SK-N-SH (cell line): ENCODE data around the gene AJM1. TPM values are rescaled to one million over a fixed set of nuclear protein-coding genes. Genes with fewer than 3 reads are reported as not detected.

ENCODE experiments used
- CTCF ChIA-PET: fragments of 300-600, 350-600 bp; formaldehyde crosslinking; extraction: SDS; loops from one replicate; lab custom pipeline; 2021; lab: Yijun Ruan, JAX
- POLR2A ChIA-PET: fragments of 350-600 bp; sonication (Branson Sonifier 250); formaldehyde crosslinking; extraction: SDS; loops from one replicate; lab custom pipeline; 2020; ENCODE audit warnings: antibody characterized with exemption, inconsistent platforms; lab: Yijun Ruan, JAX
- DNase-seq: peaks from one replicate; pipeline ENCODE4 v3.0.0; 2012
- H2AFZ ChIP-seq: fragments of 200-600 bp; sonication (generic); 2 replicates; pipeline ENCODE4 v1.8.1; 2016; ENCODE audit warnings: antibody characterized with exemption, mild to moderate bottlenecking, low read depth
- H3F3A ChIP-seq: fragments of 200-600 bp; sonication (generic); replicated peaks from 2 replicates; pipeline ENCODE3; 2016; ENCODE audit warnings: antibody characterized with exemption, mild to moderate bottlenecking; ENCODE audit not compliant: insufficient read depth
- H3K27ac ChIP-seq, 2 experiments: fragments of 200-500 bp in 1 of 2; fragments of 200-600 bp in 1 of 2; sonication (Bioruptor generic) in 1 of 2; sonication (generic), shearing (Covaris generic) in 1 of 2; 2 replicates each; pipeline versions ENCODE4 v1.5.1 to v1.6.1; 2014 to 2016; ENCODE audit warnings: low read depth in 2 of 2, inconsistent platforms in 1 of 2, low read length in 1 of 2, mild to moderate bottlenecking in 1 of 2, mixed read lengths in 1 of 2
- H3K27me3 ChIP-seq: fragments of 200-600 bp; sonication (generic), shearing (Covaris generic); 2 replicates; pipeline ENCODE4 v1.6.1; 2016; ENCODE audit warnings: mixed run types; ENCODE audit not compliant: insufficient read depth
- H3K36me3 ChIP-seq, 2 experiments: fragments of 200-500 bp in 1 of 2; fragments of 200-600 bp in 1 of 2; sonication (Bioruptor generic) in 1 of 2; sonication (generic) in 1 of 2; replicated peaks in 1 of 2; 2 replicates each; pipeline versions ENCODE3 to v1.5.1; 2014 to 2016; ENCODE audit warnings: low read length in 1 of 2, mild to moderate bottlenecking in 1 of 2; ENCODE audit not compliant: insufficient read depth in 2 of 2, control insufficient read depth in 1 of 2
- H3K4me1 ChIP-seq, 2 experiments: fragments of 200-500 bp in 1 of 2; fragments of 200-600 bp in 1 of 2; sonication (Bioruptor generic) in 1 of 2; sonication (generic), shearing (Covaris generic) in 1 of 2; 2 replicates each; pipeline versions ENCODE4 v1.5.1 to v1.6.1; 2014 to 2016; ENCODE audit warnings: low read depth in 1 of 2, low read length in 1 of 2, mixed run types in 1 of 2; ENCODE audit not compliant: insufficient read depth in 2 of 2, control insufficient read depth in 1 of 2
- H3K4me2 ChIP-seq: fragments of 200-600 bp; sonication (generic), shearing (Covaris generic); 2 replicates; pipeline ENCODE4 v1.6.1; 2017; ENCODE audit warnings: mixed run types
- H3K4me3 ChIP-seq, 2 experiments: fragments of 200-500 bp in 1 of 2; fragments of 200-600 bp in 1 of 2; sonication (Bioruptor generic) in 1 of 2; sonication (generic), shearing (Covaris generic) in 1 of 2; 2 replicates each; pipeline versions ENCODE4 v1.5.1 to v1.8.1; 2014 to 2016; ENCODE audit warnings: low read depth in 2 of 2, inconsistent platforms in 1 of 2, low read length in 1 of 2, mild to moderate bottlenecking in 1 of 2, mixed read lengths in 1 of 2, moderate library complexity in 1 of 2
- H3K79me2 ChIP-seq: fragments of 200-600 bp; sonication (generic); 2 replicates; pipeline ENCODE4 v1.8.1; 2017; ENCODE audit warnings: mild to moderate bottlenecking; ENCODE audit not compliant: insufficient read depth
- H3K9ac ChIP-seq: fragments of 200-600 bp; sonication (generic); 2 replicates; pipeline ENCODE4 v1.6.1; 2017; ENCODE audit warnings: mixed run types
- H3K9me2 ChIP-seq: fragments of 200-600 bp; sonication (generic); 2 replicates; pipeline ENCODE4 v1.6.1; 2017; ENCODE audit warnings: mixed run types
- H3K9me3 ChIP-seq: fragments of 200-600 bp; sonication (generic); 2 replicates; pipeline ENCODE4 v1.6.1; 2017; ENCODE audit warnings: mixed run types, mild to moderate bottlenecking, moderate library complexity
- H4K20me1 ChIP-seq: fragments of 200-600 bp; sonication (generic); 2 replicates; pipeline ENCODE4 v1.6.1; 2017; ENCODE audit warnings: mild to moderate bottlenecking, mixed run types; ENCODE audit not compliant: insufficient read depth
- CHD2 ChIP-seq: fragments of 150-350 bp; IDR thresholded peaks from 2 replicates; pipeline ENCODE4 v1.6.1; 2018; ENCODE audit warnings: low read length; ENCODE audit not compliant: partially characterized antibody
- EZH2phosphoT487 ChIP-seq: fragments of 200-600 bp; sonication (generic); IDR thresholded peaks from 2 replicates; pipeline ENCODE4 v1.6.1; 2017; ENCODE audit warnings: low read depth, mixed run types, mild to moderate bottlenecking, antibody characterized with exemption, moderate library complexity, borderline replicate concordance
- GABPA ChIP-seq: IDR thresholded peaks from 2 replicates; pipeline ENCODE4 v1.4.0; 2012; ENCODE audit warnings: low read depth, mild to moderate bottlenecking
- GATA2 ChIP-seq: sonication (generic); formaldehyde crosslinking; IDR thresholded peaks from 2 replicates; pipeline ENCODE4 v1.5.0; 2020; ENCODE audit warnings: mild to moderate bottlenecking, missing genetic modification reagents
- IRF3 ChIP-seq: fragments of 150-350 bp; IDR thresholded peaks from 2 replicates; pipeline ENCODE4 v1.6.1; 2016; ENCODE audit warnings: mild to moderate bottlenecking, low read depth, low read length
- MXI1 ChIP-seq: IDR thresholded peaks from 2 replicates; pipeline ENCODE4 v1.6.1; 2012; ENCODE audit warnings: mild to moderate bottlenecking, low read depth, low read length, improper control_type of control experiment
- NFIC ChIP-seq: IDR thresholded peaks from 2 replicates; pipeline ENCODE4 v1.4.0; 2012; ENCODE audit warnings: borderline replicate concordance
- POLR2AphosphoS5 ChIP-seq: IDR thresholded peaks from 2 replicates; pipeline ENCODE4 v1.6.1; 2012; ENCODE audit warnings: low read depth, low read length
- RAD21 ChIP-seq: IDR thresholded peaks from 2 replicates; pipeline ENCODE4 v1.6.1; 2012; ENCODE audit warnings: mild to moderate bottlenecking, low read length
- REST ChIP-seq: IDR thresholded peaks from 2 replicates; pipeline ENCODE4 v1.6.1; 2012; ENCODE audit warnings: mild to moderate bottlenecking, low read depth, low read length, moderate library complexity
- SMC3 ChIP-seq: IDR thresholded peaks from 2 replicates; pipeline ENCODE4 v1.6.1; 2012; ENCODE audit warnings: low read depth, low read length, improper control_type of control experiment
- TAF1 ChIP-seq: IDR thresholded peaks from 2 replicates; pipeline ENCODE4 v1.6.1; 2012; ENCODE audit warnings: low read depth, mild to moderate bottlenecking, low read length, moderate library complexity, borderline replicate concordance
- USF2 ChIP-seq: fragments of 150-350 bp; IDR thresholded peaks from 2 replicates; pipeline ENCODE4 v1.6.1; 2017; ENCODE audit warnings: antibody characterized with exemption, low read length, low read depth, borderline replicate concordance
- WGBS: methylation state at CpG from one replicate; pipeline ENCODE4 v1.1.6; 2017; ENCODE audit warnings: low lambda C conversion rate; 5-methylcytosine and 5-hydroxymethylcytosine counted together
- polyA plus RNA-seq, 3 experiments: library from polyadenylated mRNA; depleted of rRNA; stranded (reverse); fragments of >200 nt; gene quantifications; 2 replicates each; pipeline ENCODE4 v1.2.3, GENCODE V29; 2012

The AJM1 gene
- polyA plus RNA-seq, 1 of the 3 experiments (the other 2 are of a cell fraction): 2.4 TPM

- Histone ChIP-seq H3K27me3 (no peaks in the 10 kb centered on the region), H3K9ac (peak overlapping the region; percentile 84), H3K27ac (peak overlapping the region; percentile 84 to 98; a peak in 3 of 4 replicates), H3K79me2 (peaks cover 23% of the 10 kb centered on the region; the same call in 1 of the 2 replicates), H3K4me2 (peak overlapping the region; percentile 100), H3K4me1 (peaks cover 11 to 21% of the 10 kb centered on the region in 2 experiments; a peak in 2 of 4 replicates), H3F3A (peaks cover 3% of the 10 kb centered on the region), H4K20me1 (no peaks in the 10 kb centered on the region; the same call in 1 of the 2 replicates), H3K9me2 (no peaks in the 10 kb centered on the region), H3K9me3 (no peaks in the 10 kb centered on the region), H2AFZ (no peak overlapping the region), H3K4me3 (peak overlapping the region; percentile 89 to 97), H3K36me3 (peaks cover 0 to 13% of the 10 kb centered on the region in 2 experiments)
- DNase-seq: peak; percentile 73
- 78% methylated on average over 46 of the region's 75 CpGs for WGBS
- POLR2A ChIA-PET: interaction anchor here (0.5 to 1.3 kb wide), 4 partner anchors 10 to 141 kb away, joined by 3 to 5 read pairs (median 4); partner anchors contain the start of gene RABL6
- TF ChIP-seq NFIC (no peak), MXI1 (no peak), CHD2 (no peak), USF2 (no peak), GABPA (no peak), POLR2AphosphoS5 (no peak), SMC3 (no peak), REST (no peak), IRF3 (no peak), TAF1 (no peak), RAD21 (no peak), EZH2phosphoT487 (no peak), GATA2 (CRISPR knock-in tag) (no peak)
- CTCF ChIA-PET: interaction anchor here (0.7 to 2.5 kb wide), 9 partner anchors 34 to 222 kb away, joined by 3 to 11 read pairs (median 3); partner anchors contain the start of genes FBXW5 and TMEM141
These were observed 5.0 kb downstream of the AJM1 start for GRCh38 chr9:136847088-136847825.
